ENCODE measurements around the gene SH3BGRL2.

The SH3BGRL2 gene

GRCh38 chr6:79632580-79632979 lies 1.5 kb downstream of the SH3BGRL2 start:
- H3K4ac ChIP-seq (ENCODE audit: low read length) = no peak overlapping the region
- no peak overlapping the region for H2AFZ ChIP-seq (ENCODE audit: low read length)
- no peak overlapping the region for H2BK120ac ChIP-seq (ENCODE audit: low read depth, low read length)
- no peak overlapping the region for H3K18ac ChIP-seq (ENCODE audit: low read length)
- H3K36me3 ChIP-seq (replicated peaks in 1 of 2; ENCODE audit: control insufficient read depth in 2 of 2, insufficient read depth in 2 of 2, low read length in 2 of 2) = peaks cover 0 to 3% of the 10 kb centered on the region in 2 donors
- no peak for DNase-seq (ENCODE audit: low spot score)
- no peaks in the 10 kb centered on the region for H3K9me3 ChIP-seq (replicated peaks in 1 of 2; ENCODE audit: control insufficient read depth in 2 of 2, insufficient read depth in 1 of 2, low read depth in 1 of 2, low read length in 2 of 2)
- peaks cover 4 to 6% of the 10 kb centered on the region in 2 donors for H3K4me1 ChIP-seq (ENCODE audit: control insufficient read depth in 2 of 2, insufficient read depth in 1 of 2, low read depth in 1 of 2, low read length in 2 of 2)
- H2AK5ac ChIP-seq (ENCODE audit: low read depth, low read length) = no peak overlapping the region
- no peak overlapping the region for H4K8ac ChIP-seq (ENCODE audit: low read depth, low read length)
- H3K23ac ChIP-seq (ENCODE audit: low read depth, low read length, poor library complexity) = no peak overlapping the region
- H2BK12ac ChIP-seq (ENCODE audit: low read length) = no peak overlapping the region
- no peak overlapping the region for H2BK15ac ChIP-seq (ENCODE audit: low read length)
- no peak overlapping the region for H4K91ac ChIP-seq (ENCODE audit: low read depth, low read length, poor library complexity)
- H3K27me3 ChIP-seq (ENCODE audit: control insufficient read depth in 3 of 3, insufficient read depth in 3 of 3, low read depth in 1 of 3, low read length in 3 of 3) = peaks cover 0 to 2% (median 0%) of the 10 kb centered on the region in 3 experiments
- no peak overlapping the region for H3K4me2 ChIP-seq (ENCODE audit: insufficient read depth, low read length, poor library complexity, severe bottlenecking)
- no peaks in the 10 kb centered on the region for H3K79me1 ChIP-seq (ENCODE audit: low read depth, low read length)
- no peak overlapping the region for H3K27ac ChIP-seq (replicated peaks; ENCODE audit: low read length)
- H3K9ac ChIP-seq (ENCODE audit: low read depth, low read length, poor library complexity) = no peak overlapping the region
- no CpG with 5 or more reads among the region's 2 CpGs for WGBS, 2 donors (ENCODE audit: extremely low coverage in 2 of 2, insufficient read length in 2 of 2, insufficient replicate concordance in 1 of 2)
- H3K4me3 ChIP-seq (ENCODE audit: low read length in 2 of 2) = peak overlapping the region in 1 of 2 donors; percentile 72
- H3K14ac ChIP-seq (ENCODE audit: low read length) = no peak overlapping the region
- no peak overlapping the region for H2BK5ac ChIP-seq (ENCODE audit: low read length)

- Histone ChIP-seq H4K8ac (ENCODE audit: low read depth, low read length) (no peak overlapping the region), H3K18ac (ENCODE audit: low read length) (no peak overlapping the region), H2BK15ac (ENCODE audit: low read length) (no peak overlapping the region), H3K4me1 (ENCODE audit: control insufficient read depth in 2 of 2, insufficient read depth in 1 of 2, low read depth in 1 of 2, low read length in 2 of 2) (peaks cover 4 to 6% of the 10 kb centered on the region in 2 donors), H4K91ac (ENCODE audit: low read depth, low read length, poor library complexity) (no peak overlapping the region), H3K79me1 (ENCODE audit: low read depth, low read length) (no peaks in the 10 kb centered on the region), H3K4me3 (ENCODE audit: low read length in 2 of 2) (no peak overlapping the region), H3K27me3 (ENCODE audit: control insufficient read depth in 3 of 3, insufficient read depth in 3 of 3, low read depth in 1 of 3, low read length in 3 of 3) (peaks cover 0 to 2% (median 0%) of the 10 kb centered on the region in 3 experiments), H3K36me3 (replicated peaks in 1 of 2; ENCODE audit: control insufficient read depth in 2 of 2, insufficient read depth in 2 of 2, low read length in 2 of 2) (peaks cover 0 to 3% of the 10 kb centered on the region in 2 donors), H2BK120ac (ENCODE audit: low read depth, low read length) (no peak overlapping the region), H3K4me2 (ENCODE audit: insufficient read depth, low read length, poor library complexity, severe bottlenecking) (no peak overlapping the region), H2BK5ac (ENCODE audit: low read length) (no peak overlapping the region), H3K4ac (ENCODE audit: low read length) (no peak overlapping the region), H3K27ac (replicated peaks; ENCODE audit: low read length) (no peak overlapping the region), H2BK12ac (ENCODE audit: low read length) (no peak overlapping the region), H2AFZ (ENCODE audit: low read length) (no peak overlapping the region), H3K23ac (ENCODE audit: low read depth, low read length, poor library complexity) (no peak overlapping the region), H3K9me3 (replicated peaks in 1 of 2; ENCODE audit: control insufficient read depth in 2 of 2, insufficient read depth in 1 of 2, low read depth in 1 of 2, low read length in 2 of 2) (no peaks in the 10 kb centered on the region), H3K9ac (ENCODE audit: low read depth, low read length, poor library complexity) (no peak overlapping the region), H3K14ac (ENCODE audit: low read length) (no peak overlapping the region), H2AK5ac (ENCODE audit: low read depth, low read length) (no peak overlapping the region)
- DNase-seq (ENCODE audit: low spot score) = no peak
- no CpG with 5 or more reads among the region's 2 CpGs for WGBS, 2 donors (ENCODE audit: extremely low coverage in 2 of 2, insufficient read length in 2 of 2, insufficient replicate concordance in 1 of 2)
These were observed 3.5 kb downstream of the SH3BGRL2 start for GRCh38 chr6:79634491-79635231.

- Histone ChIP-seq H3K4me2 (ENCODE audit: insufficient read depth, low read length, poor library complexity, severe bottlenecking) (no peak overlapping the region), H2BK15ac (ENCODE audit: low read length) (no peak overlapping the region), H4K8ac (ENCODE audit: low read depth, low read length) (no peak overlapping the region), H2AFZ (ENCODE audit: low read length) (no peak overlapping the region), H3K4me3 (ENCODE audit: low read length in 2 of 2) (no peak overlapping the region), H3K36me3 (replicated peaks in 1 of 2; ENCODE audit: control insufficient read depth in 2 of 2, insufficient read depth in 2 of 2, low read length in 2 of 2) (peaks cover 0 to 3% of the 10 kb centered on the region in 2 donors), H2BK5ac (ENCODE audit: low read length) (no peak overlapping the region), H4K91ac (ENCODE audit: low read depth, low read length, poor library complexity) (no peak overlapping the region), H3K9ac (ENCODE audit: low read depth, low read length, poor library complexity) (no peak overlapping the region), H2BK120ac (ENCODE audit: low read depth, low read length) (no peak overlapping the region), H3K4ac (ENCODE audit: low read length) (no peak overlapping the region), H3K79me1 (ENCODE audit: low read depth, low read length) (no peaks in the 10 kb centered on the region), H3K27me3 (ENCODE audit: control insufficient read depth in 3 of 3, insufficient read depth in 3 of 3, low read depth in 1 of 3, low read length in 3 of 3) (peaks cover 0 to 2% (median 0%) of the 10 kb centered on the region in 3 experiments), H3K14ac (ENCODE audit: low read length) (no peak overlapping the region), H3K4me1 (ENCODE audit: control insufficient read depth in 2 of 2, insufficient read depth in 1 of 2, low read depth in 1 of 2, low read length in 2 of 2) (peaks cover 4 to 6% of the 10 kb centered on the region in 2 donors), H3K9me3 (replicated peaks in 1 of 2; ENCODE audit: control insufficient read depth in 2 of 2, insufficient read depth in 1 of 2, low read depth in 1 of 2, low read length in 2 of 2) (no peaks in the 10 kb centered on the region), H3K27ac (replicated peaks; ENCODE audit: low read length) (no peak overlapping the region), H2AK5ac (ENCODE audit: low read depth, low read length) (no peak overlapping the region), H3K23ac (ENCODE audit: low read depth, low read length, poor library complexity) (no peak overlapping the region), H2BK12ac (ENCODE audit: low read length) (no peak overlapping the region), H3K18ac (ENCODE audit: low read length) (no peak overlapping the region)
- no CpG with 5 or more reads among the region's 2 CpGs for WGBS, 2 donors (ENCODE audit: extremely low coverage in 2 of 2, insufficient read length in 2 of 2, insufficient replicate concordance in 1 of 2)
- no peak for DNase-seq (ENCODE audit: low spot score)
These were observed 4.1 kb downstream of the SH3BGRL2 start for GRCh38 chr6:79635232-79635543.

GRCh38 chr6:79636673-79637072 lies 5.5 kb downstream of the SH3BGRL2 start:
- Histone ChIP-seq H3K4me3 (ENCODE audit: low read length in 2 of 2) (no peak overlapping the region), H3K36me3 (replicated peaks in 1 of 2; ENCODE audit: control insufficient read depth in 2 of 2, insufficient read depth in 2 of 2, low read length in 2 of 2) (peaks cover 0 to 3% of the 10 kb centered on the region in 2 donors), H3K4ac (ENCODE audit: low read length) (no peak overlapping the region), H2BK5ac (ENCODE audit: low read length) (no peak overlapping the region), H4K8ac (ENCODE audit: low read depth, low read length) (no peak overlapping the region), H3K18ac (ENCODE audit: low read length) (no peak overlapping the region), H3K79me1 (ENCODE audit: low read depth, low read length) (no peaks in the 10 kb centered on the region), H2BK12ac (ENCODE audit: low read length) (no peak overlapping the region), H2BK120ac (ENCODE audit: low read depth, low read length) (no peak overlapping the region), H3K27me3 (ENCODE audit: control insufficient read depth in 3 of 3, insufficient read depth in 3 of 3, low read depth in 1 of 3, low read length in 3 of 3) (peaks cover 0 to 2% (median 0%) of the 10 kb centered on the region in 3 experiments), H2AFZ (ENCODE audit: low read length) (no peak overlapping the region), H3K9me3 (replicated peaks in 1 of 2; ENCODE audit: control insufficient read depth in 2 of 2, insufficient read depth in 1 of 2, low read depth in 1 of 2, low read length in 2 of 2) (no peaks in the 10 kb centered on the region), H3K23ac (ENCODE audit: low read depth, low read length, poor library complexity) (no peak overlapping the region), H3K27ac (replicated peaks; ENCODE audit: low read length) (no peak overlapping the region), H3K9ac (ENCODE audit: low read depth, low read length, poor library complexity) (no peak overlapping the region), H2BK15ac (ENCODE audit: low read length) (no peak overlapping the region), H2AK5ac (ENCODE audit: low read depth, low read length) (no peak overlapping the region), H3K14ac (ENCODE audit: low read length) (no peak overlapping the region), H3K4me1 (ENCODE audit: control insufficient read depth in 2 of 2, insufficient read depth in 1 of 2, low read depth in 1 of 2, low read length in 2 of 2) (peaks cover 0 to 6% of the 10 kb centered on the region in 2 donors), H3K4me2 (ENCODE audit: insufficient read depth, low read length, poor library complexity, severe bottlenecking) (no peak overlapping the region), H4K91ac (ENCODE audit: low read depth, low read length, poor library complexity) (no peak overlapping the region)
- DNase-seq (ENCODE audit: low spot score) = no peak
- WGBS, 2 donors (ENCODE audit: extremely low coverage in 2 of 2, insufficient read length in 2 of 2, insufficient replicate concordance in 1 of 2) = no CpG with 5 or more reads among the region's 1 CpG

All from neuronal stem cell (in vitro differentiated cells).